Raji (cell line): Measurements from ENCODE around the gene PDE7B.

Source experiments
- POLR2A ChIP-seq: IDR thresholded peaks from 2 replicates; pipeline ENCODE4 v1.6.1; 2011; ENCODE audit warnings: low read depth, low read length, control low read depth; ENCODE audit not compliant: insufficient read depth

PDE7B gene

DNA sequence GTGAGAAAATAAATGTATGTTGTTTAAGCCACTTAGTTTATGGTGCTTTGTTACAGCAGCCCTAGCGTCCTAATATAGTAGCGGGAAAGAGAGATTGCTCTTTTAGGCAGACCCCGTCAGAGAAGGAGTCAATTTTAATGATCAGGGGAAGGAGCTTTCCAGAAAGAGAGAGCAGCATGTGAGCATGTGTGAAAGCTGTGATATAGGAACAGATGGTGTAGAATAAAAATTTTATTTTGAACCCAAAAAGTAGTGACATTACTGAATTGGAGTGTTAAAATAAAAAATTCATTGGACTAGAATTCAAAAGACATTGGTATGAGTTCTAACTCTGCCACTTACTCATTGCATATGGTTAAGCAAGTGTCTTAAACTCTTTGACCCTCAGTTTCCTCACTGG, 119.8 kb downstream of the PDE7B start:
- no peak for TF ChIP-seq POLR2A

DNA sequence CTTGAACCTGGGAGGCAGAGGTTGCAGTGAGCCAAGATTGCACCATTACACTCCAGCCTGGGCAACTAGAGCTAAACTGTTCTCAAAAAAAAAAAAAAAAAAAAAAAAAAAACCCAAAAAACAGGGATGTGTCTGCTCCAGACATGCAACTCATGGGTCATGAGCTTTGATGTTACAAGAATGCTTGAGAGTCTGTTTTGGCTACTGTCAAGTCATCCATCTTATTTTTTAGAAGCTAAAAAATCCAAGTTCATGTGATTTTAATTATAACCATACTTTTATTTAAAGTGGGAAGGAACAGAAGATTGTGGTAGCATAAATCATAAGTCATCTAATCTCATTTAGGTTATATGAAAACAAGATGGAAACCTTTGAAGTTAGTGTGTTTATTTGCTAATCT, 120.6 kb downstream of the PDE7B start:
- no peak for TF ChIP-seq POLR2A

DNA sequence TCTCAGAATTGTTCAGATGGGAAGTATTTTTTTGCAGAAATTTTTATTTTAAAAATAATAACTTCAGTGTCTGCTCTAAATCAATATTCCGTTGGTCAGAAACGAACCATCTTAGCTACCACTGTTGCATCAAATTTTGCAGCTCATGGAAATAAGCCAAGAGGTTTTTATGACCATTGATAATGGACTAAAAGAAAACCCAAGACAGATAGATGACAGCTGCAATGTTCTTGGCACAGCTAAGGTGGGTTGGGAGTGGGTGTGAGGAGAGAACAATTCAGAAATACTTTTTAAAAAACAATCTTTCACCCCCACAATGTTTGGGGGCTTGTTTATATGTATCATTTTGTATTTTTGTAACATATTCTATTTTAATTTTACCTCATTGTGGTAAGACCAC, 121.1 kb downstream of the PDE7B start:
- no peak for TF ChIP-seq POLR2A

DNA sequence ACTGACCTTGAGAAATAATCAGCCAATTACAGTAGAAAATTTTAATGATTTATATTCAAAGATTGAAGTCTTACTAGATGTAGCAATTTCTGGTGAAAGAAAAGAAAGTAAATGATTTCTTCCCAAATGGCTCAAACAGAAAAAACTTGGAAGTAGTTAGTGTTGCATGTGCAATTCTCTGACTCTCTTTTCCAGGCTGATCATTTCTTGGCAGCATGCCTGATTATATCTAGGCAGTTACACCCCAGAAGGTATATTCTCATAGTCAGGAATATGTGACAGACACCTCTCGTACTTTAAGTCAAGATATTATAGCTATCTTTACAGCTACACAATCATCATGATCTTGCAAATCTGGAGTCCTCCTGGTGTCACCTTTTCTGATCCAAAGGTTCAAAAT, 122.9 kb downstream of the PDE7B start:
- no peak for TF ChIP-seq POLR2A

DNA sequence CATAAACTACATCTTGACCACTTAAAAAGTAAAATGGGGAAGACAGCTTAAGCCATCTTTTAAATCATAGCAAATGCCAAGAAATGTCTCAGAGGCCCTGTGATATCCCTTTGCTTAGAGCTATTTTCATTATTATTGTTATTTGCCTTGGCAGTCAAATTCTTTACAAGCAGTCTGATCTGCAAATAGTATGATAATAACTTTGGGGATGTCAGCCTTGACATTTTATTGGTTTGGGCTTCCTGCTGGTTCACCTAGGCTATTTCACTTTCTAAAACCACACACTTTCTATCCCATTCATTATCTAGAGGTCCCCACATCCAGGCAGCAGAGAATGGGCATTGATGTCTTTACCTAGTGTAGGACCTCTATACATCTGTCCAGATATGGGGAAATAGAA, 125.1 kb downstream of the PDE7B start:
- TF ChIP-seq POLR2A, result no peak

DNA sequence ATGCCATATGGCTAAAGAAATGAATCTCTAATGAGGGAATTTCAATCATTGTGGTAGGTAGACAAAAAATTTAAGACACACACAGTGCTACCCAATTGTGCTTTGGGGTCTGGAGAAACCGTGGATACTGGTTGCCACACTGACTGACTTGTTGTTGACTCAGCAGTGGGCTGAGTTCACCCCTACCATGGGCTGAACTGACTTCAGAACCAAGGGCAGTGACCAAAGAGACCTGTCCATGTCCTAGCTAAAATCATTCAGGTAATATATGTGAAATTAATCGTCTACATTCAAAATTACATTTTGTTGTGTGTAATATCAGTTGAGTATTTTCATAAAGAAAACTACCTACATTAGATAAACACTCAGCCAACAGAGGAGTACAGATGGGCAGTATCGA, 131.6 kb downstream of the PDE7B start:
- TF ChIP-seq POLR2A, result no peak

DNA sequence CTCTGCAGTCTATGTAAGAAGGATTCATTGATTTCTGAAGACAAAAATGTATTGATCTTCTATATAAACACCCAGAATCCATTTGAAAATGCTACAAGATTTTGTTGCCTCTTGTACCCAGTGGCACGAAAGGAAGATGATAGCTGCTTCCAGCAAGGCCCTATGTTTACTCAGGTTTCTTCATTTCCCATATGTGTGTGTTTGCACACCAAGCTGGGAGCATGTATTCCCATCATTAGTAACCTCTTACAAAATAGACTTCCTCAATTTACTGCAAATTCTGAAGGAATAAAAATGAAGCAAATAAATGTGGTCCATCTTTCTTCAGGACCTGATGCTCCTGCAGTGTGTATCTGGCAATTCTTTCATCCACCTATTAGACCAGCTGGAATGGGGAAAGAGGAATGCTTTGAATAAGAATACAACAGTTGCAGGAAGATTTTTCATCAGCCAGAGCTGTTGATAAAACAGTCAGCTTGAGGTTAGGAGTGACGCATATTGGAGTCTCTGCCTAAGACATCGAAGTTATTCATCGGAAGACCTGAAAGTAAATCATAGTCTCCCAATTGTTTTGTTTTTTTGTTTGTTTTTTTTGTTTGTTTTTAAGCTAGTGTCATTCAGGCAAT, 132.3 kb downstream of the PDE7B start:
- TF ChIP-seq POLR2A, result no peak

DNA sequence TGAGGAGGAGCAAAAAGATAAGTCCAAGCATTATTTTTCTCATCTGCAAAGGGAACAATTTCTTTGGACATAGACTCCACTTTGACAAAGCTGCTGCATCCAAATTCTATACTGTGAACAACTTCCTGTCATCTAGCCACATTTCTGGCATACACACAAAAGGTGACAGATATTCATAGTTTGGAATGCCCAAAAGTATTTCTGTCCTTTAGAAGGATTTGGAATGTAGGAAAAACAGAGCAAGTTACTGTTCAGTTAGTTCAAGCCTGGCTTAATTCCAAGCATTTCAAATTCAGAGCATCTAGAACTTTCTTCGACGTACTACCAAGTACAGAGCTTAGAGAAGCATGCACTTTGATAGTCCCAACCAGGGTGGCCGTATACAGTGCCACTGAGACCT, 134.0 kb downstream of the PDE7B start:
- TF ChIP-seq POLR2A, result no peak

DNA sequence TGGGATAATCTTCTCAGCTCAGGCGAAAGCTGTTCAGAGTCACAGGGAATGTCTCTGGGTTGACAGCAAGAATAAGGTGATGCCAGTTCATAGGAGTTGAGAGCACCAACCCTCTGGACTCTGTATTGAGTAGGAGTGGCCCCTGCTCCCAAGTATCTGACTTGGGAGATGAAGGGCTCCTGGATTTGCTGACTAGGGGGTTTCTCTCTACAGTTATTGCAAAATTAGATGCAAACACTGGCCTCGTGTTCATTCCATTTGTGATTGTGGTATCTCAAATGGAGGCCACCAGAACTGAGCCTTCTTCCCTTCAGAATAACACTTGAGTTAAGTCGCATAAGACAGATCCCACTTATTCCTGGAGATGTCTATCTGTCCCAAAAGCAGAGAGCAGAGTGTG, 135.7 kb downstream of the PDE7B start:
- TF ChIP-seq POLR2A, result no peak

DNA sequence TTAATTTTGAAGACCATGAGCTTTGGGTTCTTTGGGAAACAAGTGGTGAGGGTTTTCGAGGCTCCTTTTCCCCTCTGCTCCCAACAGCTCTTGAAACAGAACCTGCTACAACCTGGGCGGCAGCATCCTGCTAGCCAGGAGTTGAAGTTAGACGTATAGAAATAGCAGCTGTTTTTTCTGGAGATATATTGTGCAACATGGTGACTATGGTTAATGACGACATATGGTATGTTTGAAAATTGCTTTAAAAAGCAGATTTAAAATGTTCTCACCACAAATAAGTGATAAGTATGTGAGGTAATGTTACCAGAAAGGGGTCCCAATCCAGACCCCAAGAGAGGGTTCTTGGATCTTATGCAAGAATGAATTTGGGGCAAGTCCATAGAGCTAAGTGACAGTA, 138.9 kb downstream of the PDE7B start:
- no peak for TF ChIP-seq POLR2A

DNA sequence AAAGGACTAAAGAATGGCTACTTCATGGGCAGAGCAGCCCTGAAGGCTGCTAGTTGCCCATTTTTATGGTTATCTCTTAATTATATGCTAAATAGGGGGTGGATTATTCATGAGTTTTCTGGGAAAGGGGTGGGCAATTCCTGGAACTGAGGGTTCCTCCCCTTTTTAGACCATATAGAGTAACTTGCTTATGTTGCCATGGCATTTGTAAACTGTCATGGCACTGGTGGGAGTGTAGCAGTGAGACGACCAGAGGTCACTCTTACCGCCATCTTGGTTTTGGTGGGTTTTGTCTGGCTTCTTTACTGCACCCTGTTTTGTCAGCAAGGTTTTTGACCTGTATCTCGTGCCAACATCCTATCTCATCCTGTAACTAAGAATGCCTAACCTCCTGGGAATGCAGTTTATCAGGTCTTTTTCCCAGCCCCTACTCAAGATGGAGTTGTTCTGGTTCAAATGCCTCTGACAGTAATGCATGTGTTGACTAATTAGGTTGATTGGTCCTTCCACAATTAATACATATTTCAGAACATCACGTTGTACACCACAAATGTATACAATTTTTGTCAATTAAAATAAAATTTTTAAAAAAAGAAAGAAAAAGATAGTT, 139.5 kb downstream of the PDE7B start:
- no peak for TF ChIP-seq POLR2A

DNA sequence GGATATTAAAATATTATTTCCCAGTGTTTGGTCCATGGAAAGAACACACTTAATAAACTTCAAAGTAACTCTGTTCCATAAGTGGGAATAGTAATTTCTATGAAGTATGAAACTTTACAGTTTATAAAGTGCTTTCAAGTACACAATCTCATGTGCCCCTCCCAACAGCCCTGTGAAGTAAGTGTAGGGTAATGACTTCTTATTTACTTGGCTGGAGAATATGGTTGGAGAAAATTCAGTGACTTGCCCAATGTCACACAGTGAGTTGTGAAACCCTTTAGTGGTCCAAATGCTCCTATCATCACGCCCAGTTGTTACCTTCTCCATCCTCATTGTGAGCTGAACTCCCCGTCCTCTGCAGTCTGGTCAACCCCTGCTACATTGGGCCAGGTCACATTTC, 141.2 kb downstream of the PDE7B start:
- TF ChIP-seq POLR2A, result no peak

DNA sequence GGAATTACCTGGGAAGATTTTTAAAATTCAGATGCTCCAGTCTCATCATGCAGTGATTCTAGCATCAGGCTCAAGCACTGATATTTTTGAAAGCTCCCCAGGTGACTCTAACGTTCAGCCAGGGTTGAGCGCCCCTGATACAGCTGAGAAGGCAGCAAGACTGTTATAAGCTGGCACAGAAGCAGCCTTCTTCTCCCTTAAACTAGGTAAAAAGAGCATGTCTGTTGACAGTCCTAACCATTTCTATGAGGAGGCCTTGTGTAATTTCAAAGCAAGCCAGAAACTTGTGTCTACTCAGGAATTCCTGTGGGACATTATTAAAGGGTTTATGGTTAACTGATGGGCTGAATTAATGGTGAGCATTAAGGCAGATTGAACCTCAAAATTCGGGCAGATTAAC, 141.9 kb downstream of the PDE7B start:
- no peak for TF ChIP-seq POLR2A

DNA sequence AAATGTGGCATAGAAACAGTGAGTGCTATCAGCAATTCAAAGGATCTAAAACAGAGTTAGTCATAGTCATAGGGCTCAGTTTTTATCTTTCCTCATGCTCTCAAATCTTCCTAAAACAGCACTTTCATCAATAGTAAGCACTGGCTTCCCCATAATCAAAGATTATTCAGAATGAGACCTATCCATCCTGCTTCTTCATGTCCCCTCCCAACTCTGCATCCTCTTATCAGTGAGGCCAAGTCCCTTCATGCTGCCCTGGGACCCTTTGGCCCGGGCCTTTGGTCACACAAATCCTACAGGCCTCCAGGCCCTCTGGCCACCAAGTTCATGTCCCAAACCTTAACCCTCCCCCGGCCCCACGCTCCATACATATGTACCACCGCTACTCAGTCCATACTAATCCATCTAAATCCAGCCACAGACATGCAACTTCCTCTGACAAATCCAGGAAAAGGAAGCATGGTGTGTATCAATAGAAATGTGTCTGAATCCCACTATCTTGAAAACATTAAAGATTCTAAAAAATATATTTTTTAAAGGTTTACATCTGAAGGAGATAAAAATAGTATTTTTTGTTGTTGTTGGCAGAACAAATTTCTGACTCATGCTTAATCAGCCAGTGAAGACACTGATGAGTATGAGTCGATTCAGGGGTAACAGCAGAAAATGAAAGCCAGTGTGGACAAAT, 143.5 kb downstream of the PDE7B start:
- TF ChIP-seq POLR2A, result no peak

DNA sequence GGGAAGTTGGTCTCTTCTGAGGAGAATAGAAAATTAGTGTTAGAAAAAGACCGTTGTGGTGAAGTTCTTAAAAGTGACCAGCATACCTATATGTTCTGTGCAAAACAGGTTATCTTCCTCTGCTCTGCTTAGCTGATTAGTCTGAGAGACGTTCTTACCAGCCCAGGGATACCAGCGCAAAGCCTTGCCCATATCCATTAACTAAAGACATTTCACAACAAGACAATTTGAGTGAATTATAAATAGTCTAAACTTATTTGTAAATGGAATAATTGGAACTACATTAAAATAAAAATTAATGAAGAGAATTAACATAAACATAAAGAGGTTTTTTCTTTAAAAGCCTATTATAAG, 144.0 kb downstream of the PDE7B start:
- no peak for TF ChIP-seq POLR2A

DNA sequence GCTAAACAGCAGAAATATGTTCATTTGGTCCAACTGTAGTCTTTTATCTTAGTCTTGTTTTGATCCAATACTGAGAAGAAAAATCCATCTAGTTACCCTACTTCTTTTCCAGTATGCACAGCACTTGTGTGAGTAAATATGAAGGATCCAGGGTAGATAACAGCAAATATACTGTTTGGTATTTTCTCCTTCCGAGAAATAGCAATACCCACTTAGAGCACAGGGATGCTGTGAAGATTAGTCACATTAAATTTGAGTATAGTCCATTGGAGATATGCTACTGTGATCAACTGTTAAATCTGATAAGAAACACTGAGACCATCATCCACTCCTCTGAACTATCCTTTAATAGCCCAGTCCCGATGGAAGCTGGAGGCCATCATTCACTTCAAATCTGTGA, 145.2 kb downstream of the PDE7B start:
- no peak for TF ChIP-seq POLR2A

DNA sequence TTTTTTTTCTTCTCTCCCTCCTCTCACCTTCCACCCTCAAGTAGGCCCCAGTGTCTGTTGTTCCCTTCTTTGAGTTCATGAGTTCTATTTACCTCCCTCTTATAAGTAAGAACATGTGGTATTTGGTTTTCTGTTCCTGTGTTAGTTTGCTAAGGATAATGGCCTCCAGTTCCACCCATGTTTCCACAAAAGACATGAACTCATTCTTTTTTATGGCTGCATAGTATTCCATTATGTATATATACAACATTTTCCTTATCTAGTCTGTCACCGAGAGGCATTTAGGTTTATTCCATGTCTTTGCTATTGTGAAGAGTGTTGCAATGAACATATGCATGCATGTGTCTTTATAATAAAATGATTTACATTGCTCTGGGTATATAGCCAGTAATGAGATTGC, 147.9 kb downstream of the PDE7B start:
- no peak for TF ChIP-seq POLR2A

DNA sequence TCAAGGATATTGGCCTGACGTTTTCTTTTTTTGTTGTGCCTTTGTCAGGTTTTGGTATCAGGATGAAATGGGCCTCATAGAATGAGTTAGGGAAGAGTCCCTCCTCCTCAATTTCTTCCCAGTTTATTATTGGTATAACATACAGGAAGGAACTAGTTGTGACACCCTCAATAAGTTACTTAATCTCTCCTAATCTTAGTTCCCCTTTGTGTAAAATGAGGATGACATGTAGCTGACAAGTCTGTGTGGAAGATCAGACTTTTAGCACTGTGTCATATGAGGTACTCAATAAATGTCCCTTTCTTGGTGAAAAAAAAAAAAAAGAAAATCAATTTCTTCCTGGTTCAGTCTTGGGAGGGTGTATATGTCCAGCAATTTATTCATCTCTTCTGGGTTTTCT, 155.8 kb downstream of the PDE7B start:
- no peak for TF ChIP-seq POLR2A

DNA sequence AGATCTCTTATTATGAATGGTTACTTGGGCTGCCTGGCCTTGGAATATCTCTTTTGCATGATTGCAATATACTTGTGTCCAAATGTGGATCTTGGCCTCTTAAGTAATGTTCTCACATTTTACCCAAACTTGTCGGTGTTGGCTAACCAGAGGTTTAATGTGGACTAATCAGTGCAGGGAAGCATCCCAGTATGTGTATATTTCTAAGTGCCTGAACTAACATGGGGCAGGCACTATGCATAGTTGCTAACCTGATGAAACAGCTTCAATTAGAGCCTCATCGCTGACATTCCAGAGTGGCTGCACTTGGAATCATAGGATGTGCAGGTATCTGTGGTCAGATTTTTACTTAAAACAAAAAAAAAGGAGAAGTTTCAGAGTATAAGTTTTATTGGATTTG, 160.0 kb downstream of the PDE7B start:
- no peak for TF ChIP-seq POLR2A
